Activated naive CD4-positive, alpha-beta T cell treated with Interleukin-2 at 50 U/mL for 16 hours (primary cell): ENCODE data around the gene PMEPA1.

ENCODE experiments used
- DNase-seq: peaks from one replicate; pipeline ENCODE4 v3.0.0-alpha.2; 2020

PMEPA1 gene

DNA sequence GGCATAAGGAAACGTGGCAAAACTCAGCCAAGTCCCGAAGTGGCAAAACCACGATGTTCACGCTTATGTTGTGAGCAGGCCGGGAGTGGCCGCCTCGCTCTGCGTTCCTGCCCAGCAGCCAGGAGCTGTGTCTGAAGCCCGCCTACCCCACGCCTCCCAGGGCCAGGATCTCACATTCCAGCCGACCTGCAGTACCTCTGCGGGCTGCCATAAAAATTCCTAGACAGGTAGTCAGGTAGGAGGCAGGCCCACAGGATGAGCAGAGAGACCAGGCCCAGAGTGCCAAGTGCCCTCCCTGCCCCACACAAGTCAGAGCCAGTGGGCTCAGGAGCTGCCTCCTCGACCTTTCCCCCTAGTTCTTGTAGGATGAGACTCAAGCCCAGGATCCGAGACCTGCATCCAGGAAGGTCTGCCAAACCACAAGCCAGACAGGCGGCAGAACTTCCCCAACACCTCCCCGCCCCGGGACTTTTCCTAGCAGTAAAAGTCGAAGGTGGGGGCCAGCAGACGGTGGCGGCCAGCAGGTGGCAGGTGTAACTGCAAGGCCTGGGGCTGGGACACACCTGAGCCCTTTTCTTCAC lies 16.7 kb downstream of the PMEPA1 start:
- no peak for DNase-seq

DNA sequence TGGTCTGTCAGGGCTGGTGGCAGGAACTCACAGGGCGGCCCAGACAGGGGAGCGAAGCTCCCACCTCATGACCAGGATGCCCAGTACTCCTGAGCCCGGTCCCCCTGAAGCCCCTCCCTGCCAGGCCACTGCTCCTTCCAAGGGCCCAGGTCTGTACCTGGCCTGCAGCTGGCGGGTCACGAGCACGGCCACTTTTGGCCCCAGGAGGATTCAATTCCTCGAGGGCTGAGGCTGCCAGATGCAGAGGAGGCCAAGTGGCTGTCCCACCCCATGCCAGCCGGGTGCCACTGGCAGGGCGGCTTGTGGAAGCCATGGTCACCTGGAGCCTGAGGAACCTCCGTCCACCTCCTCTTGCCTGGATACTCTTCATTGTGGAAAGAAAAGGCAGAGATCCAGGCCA lies 17.4 kb downstream of the PMEPA1 start:
- DNase-seq: no peak

DNA sequence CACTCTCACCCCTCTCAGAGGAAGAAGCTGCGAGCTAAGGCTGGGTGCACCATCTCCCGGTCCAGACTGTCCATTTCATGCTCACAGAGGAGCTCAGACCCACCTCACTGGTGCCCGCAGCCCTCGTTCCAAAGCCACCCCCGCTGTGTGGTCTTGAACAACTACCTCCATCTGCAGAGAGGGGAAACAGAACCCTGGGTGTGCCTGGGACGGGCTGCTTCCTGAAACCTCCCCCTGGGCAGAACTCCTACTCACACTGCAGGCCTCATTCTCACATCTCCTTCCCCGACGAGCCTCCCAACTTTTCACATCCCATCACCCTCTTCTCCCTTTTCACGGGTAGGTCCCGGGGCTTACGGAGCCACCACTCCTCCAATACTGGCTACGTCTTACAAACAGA lies 18.1 kb downstream of the PMEPA1 start:
- DNase-seq: no peak

DNA sequence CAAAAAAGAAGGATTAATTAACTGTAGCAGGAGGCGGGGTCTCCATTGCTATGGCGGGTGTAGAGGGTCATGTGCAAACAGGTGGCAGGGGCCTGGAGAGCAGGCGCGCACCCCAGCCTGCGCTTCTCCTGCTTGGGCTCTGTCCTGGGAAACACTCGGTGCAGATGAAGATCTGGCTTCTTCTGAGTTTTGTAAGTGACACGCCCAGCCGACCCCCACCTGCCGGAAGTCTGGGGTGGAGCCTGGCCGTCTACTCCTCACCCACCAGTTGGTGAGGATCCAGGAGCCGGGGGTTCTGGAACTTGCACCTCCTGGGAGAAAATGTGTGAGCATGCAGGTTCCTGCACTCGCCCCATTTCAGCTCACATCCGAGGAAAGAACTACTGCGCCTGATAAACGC lies 19.3 kb downstream of the PMEPA1 start:
- DNase-seq: no peak

- DNase-seq: no peak
These were observed 19.9 kb downstream of the PMEPA1 start for GRCh38 chr20:57689745-57690481.

GRCh38 chr20:57688864-57689263 lies 21.0 kb downstream of the PMEPA1 start:
- no peak for DNase-seq

DNA sequence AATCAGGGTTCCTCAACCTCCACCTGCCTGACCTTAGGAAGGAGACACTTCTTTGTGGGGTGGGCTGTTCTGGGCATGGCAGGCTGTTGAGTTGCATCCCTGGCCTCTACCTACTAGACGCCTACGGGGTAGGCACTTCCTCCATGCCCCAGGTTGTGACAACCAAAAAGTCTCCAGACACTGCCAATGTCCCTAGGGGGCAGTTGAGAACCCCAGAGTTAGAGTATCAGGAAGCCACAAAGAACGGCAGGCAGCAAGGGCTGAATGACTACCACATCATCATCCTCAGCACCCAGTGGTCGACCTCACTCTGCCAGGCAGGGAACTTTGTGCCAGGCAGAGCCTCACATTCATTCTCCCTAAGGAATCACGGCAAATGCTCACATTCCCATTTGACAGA lies 21.5 kb downstream of the PMEPA1 start:
- DNase-seq: no peak

DNA sequence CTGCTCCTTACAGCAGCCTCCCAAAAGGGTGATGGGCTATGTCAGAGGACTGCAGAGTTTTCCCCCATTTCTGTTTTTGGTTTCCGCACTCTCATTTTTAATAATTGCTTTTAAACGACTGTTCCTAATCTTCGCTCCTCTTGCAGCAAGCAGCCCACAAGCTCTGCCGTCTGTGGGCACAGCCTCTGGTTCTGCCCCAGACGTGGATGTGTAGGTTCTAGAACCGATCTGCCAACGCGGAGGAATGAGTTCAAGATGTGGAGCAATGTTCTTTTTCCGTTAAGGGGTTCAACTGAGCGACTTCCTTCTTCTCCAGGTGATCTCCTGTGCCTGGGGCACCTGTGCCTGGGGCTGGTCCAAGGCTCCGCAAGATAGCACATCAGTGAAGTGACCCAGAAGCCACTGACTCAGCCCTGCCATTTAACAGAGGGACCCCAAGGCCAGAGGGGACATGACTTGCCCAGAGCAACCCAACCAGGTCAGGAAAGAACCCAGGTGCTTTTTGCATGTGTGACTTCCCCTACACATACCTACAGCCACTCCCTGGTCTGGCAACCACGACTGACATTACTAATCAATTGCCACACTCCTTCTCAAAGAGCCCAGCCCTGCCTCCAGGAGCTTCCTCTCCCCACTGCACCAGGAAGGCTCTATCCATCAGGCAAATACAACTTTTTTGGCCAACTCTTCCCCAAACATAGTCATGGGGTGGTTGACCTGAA lies 22.7 kb downstream of the PMEPA1 start:
- no peak for DNase-seq

DNA sequence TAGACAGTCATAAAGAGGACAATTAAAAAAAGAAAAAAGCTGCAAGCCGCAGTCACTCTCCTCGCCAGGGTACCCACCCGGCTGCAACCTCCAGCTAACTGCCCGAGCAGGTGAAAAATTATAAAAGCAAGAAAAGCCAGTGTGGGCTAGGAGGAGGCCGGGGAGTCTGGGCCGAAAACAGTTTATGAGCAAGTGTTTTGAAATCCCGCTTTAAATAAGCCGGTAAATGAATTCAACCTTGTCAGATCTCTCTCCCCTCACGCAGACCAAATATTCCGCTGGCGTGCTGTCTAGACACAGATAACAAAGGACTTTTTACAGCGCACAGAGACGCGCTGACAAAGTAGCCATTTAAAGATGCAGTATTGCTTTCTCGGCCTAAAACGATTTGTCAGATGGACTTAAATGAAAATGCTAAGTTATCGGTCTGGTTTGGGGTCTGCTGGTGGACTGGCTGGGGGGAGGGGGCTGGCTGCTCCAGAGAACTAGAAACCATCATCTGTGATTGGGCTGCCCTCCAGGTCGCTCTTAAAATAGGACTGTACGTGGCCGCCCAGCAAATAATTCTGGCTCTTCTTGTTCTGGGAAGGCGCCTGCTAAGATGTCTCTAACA lies 24.6 kb downstream of the PMEPA1 start:
- no peak for DNase-seq

GRCh38 chr20:57684808-57685140 lies 25.0 kb downstream of the PMEPA1 start:
- DNase-seq: no peak

- no peak for DNase-seq
These were observed 25.7 kb downstream of the PMEPA1 start for GRCh38 chr20:57683881-57684807.

DNA sequence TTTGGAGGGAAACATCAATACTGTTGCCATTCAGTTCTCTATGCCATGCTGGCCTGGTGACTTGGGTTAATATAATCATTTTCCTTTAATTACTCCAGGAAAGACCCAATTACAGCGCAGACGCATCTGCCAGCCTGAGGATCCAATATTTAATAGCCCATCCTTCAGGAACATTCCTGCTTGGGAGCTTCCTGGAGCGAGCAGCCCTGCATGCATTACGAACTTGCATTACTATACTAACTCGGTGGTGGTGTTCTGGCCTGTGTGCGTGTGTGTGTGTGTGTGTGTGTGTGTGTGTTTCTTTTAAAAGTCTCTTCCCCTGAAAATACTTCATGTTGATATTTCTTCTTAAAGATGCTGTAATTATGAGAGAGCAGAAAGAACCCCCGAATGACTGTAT lies 26.5 kb downstream of the PMEPA1 start:
- no peak for DNase-seq

DNA sequence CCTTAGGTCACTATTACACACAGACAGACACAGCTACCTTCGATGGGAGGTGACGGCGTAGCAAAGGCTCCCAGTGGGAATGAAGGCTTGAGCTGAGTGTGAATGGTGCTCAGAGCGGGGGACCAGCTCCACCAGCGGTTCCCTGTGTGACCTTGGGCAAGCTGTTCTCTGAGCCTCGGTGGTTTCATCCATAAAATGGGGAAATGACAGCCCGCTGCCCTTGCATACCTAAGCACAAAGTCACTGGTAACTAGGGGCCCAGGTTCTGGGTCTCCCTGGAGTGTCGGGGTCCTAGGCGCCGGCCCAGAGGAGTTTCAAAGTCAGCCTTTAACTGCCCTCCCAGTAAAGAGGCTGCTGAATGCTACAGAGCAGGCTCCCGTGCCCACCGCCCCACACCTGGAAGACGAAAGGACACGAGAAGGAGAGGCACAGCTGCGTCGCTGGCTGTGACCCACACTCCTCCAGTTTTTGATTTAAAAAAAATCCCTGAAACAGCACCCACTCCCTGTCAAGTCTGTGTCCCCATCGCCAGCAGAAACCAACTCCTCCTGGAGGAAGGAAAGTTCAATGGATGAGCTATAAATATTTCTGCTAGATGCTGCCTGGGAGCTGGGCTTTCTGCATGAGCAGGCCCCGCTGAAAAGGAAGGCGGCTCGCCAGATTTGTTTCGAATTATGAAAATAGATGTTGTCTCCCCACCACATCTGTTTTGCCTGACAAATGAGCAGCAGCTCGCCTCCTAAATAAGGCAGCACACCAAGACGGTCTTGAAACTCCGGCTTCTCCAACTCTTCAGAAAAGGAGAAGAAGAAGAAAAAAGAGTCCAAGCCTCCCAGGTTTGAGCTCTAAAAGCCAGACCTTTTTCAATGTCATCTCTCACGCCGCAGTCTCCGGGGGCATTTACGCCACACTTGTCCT lies 27.4 kb downstream of the PMEPA1 start:
- no peak for DNase-seq

- no peak for DNase-seq
These were observed 28.6 kb downstream of the PMEPA1 start for GRCh38 chr20:57680934-57681914.

GRCh38 chr20:57680131-57680716 lies 29.6 kb downstream of the PMEPA1 start:
- DNase-seq: no peak

GRCh38 chr20:57679113-57679512 lies 30.7 kb downstream of the PMEPA1 start:
- no peak for DNase-seq

GRCh38 chr20:57678340-57678739 lies 31.5 kb downstream of the PMEPA1 start:
- no peak for DNase-seq

DNA sequence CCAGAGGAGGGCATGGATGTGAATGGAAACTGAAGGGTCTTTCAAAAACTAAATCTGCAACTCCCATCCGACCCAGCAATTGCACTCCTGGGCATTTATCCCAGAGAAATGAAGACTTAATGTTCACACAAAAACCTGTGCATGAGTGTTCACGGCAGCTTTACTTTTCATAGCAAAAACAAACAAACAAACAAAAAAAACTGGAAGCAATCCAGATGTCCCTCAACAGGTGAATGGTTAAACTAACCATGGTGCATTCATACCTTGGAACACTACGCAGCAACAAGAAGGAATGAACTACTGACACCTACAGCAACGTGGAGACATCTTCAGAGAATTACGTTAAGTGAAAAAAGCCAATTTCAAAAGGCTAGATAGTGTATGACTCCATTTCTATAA lies 32.2 kb downstream of the PMEPA1 start:
- no peak for DNase-seq

DNA sequence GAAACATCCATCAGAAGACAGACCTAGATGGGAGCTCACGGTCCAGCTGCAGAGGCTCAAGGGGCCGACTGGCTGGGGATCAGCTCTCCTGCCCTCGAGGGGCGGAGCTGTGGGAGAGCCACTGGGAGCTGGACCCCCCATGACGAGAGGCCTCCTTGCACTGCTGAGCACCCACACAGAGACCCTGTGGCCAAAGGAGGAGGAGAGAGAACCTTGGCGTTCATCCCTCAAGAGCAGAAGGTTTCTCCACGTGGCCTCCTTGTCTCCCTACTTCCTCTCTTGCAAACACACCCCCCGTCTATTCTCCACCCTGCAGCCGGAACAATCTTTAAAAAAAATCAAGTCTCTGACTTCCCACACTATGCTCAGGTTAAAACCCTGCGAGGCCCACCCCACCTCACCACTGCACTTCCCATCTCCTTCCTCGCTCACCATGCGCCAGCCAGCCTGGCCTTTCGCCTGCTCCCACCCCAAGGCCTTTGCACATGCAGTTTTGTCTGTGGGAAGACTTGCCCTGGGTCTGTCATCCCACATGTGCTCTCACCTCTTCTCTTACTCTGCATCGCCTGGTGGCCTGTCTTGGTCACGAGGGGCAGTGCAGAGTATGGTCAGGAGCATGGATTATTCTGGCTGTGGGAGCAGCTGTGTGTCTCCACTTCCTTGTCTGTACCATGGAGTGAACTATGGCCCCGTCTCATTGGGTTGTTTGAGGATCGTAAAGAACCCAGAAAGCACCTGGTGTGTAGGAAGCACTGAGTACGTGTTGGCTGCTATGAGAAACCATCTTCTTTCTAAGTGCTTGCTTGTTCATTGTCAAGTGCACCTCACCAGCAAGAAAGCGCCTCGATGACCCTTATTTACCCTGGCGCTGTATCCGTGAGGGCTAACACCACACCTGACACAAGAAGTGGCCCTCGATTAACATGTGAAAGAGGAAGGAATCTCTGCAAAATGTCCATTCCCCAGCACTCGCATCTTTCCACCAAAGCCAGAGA lies 32.9 kb downstream of the PMEPA1 start:
- DNase-seq: no peak
